ENCODE results near the gene IFNK.

DNA sequence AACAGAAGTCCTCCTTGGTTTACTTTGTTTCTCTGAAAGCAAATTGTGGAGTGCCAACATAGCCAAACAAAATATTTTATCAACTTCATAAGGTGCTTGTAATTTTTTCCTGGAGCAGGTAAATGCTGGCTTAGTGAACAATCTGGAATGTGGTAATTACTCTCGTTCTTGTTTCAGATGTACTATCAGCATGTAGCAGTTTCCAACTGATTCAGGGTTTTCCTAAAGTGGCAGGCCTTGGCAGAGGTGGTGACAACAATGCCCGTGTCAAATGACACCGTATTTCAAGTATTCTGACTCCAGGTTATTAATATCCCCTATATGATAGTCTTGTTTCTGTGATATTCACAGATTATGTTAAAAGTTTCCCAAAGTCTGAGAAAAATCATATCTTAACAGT is 48.0 kb downstream of the IFNK start:
- TF ChIP-seq, protein P1, sequence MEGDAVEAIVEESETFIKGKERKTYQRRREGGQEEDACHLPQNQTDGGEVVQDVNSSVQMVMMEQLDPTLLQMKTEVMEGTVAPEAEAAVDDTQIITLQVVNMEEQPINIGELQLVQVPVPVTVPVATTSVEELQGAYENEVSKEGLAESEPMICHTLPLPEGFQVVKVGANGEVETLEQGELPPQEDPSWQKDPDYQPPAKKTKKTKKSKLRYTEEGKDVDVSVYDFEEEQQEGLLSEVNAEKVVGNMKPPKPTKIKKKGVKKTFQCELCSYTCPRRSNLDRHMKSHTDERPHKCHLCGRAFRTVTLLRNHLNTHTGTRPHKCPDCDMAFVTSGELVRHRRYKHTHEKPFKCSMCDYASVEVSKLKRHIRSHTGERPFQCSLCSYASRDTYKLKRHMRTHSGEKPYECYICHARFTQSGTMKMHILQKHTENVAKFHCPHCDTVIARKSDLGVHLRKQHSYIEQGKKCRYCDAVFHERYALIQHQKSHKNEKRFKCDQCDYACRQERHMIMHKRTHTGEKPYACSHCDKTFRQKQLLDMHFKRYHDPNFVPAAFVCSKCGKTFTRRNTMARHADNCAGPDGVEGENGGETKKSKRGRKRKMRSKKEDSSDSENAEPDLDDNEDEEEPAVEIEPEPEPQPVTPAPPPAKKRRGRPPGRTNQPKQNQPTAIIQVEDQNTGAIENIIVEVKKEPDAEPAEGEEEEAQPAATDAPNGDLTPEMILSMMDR (IDR thresholded peaks at IDR 0.05; ENCODE audit: low read depth, low read length, missing input control), result no peak
- TF ChIP-seq MAX (IDR thresholded peaks at IDR 0.05) (no peak), REST (IDR thresholded peaks at IDR 0.05) (no peak), RAD21 (IDR thresholded peaks at IDR 0.05) (no peak), SP1 (IDR thresholded peaks at IDR 0.05) (no peak), FOXA1 (IDR thresholded peaks at IDR 0.05) (no peak), YY1 (IDR thresholded peaks at IDR 0.05) (no peak), TAF1 (conservative IDR thresholded peaks at IDR 0.05) (no peak), HNF4G (IDR thresholded peaks at IDR 0.05) (no peak), JUND (IDR thresholded peaks at IDR 0.05) (no peak), GABPA (IDR thresholded peaks at IDR 0.05 in 1 of 2, conservative IDR thresholded peaks at IDR 0.05 in 1 of 2) (no peak), HNF4A (conservative IDR thresholded peaks at IDR 0.05) (no peak)
- TF ChIP-seq, protein P2, sequence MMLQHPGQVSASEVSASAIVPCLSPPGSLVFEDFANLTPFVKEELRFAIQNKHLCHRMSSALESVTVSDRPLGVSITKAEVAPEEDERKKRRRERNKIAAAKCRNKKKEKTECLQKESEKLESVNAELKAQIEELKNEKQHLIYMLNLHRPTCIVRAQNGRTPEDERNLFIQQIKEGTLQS (IDR thresholded peaks at IDR 0.05), result no peak
